Keratinocyte (primary cell): ENCODE data around the gene EXOC4. TPM values are rescaled to one million over a fixed set of nuclear protein-coding genes. Genes with fewer than 3 reads are reported as not detected.

Experiments used
- DNase-seq: peaks from one replicate; pipeline ENCODE4 v3.0.0-alpha.2; 2011; ENCODE audit warnings: low read depth, missing footprints, low spot score
- FAIRE-seq: peaks from 2 replicates; lab custom pipeline; 2011; peaks lifted over from hg19 to GRCh38; lab: Jason Lieb, UNC
- H2AFZ ChIP-seq: 2 replicates; pipeline ENCODE4 v1.6.0; 2012; ENCODE audit warnings: low read length, control low read depth, inconsistent platforms; ENCODE audit not compliant: control insufficient read depth
- H3K27ac ChIP-seq: 2 replicates; pipeline ENCODE4 v1.5.1; 2011; ENCODE audit warnings: low read length; ENCODE audit not compliant: control insufficient read depth, insufficient read depth
- H3K27me3 ChIP-seq: 3 replicates; pipeline ENCODE4 v1.6.0; 2011; ENCODE audit warnings: low read length; ENCODE audit not compliant: control insufficient read depth, insufficient read depth; ENCODE audit errors: extremely low read depth
- H3K36me3 ChIP-seq, 2 experiments: 2 replicates in 1 of 2; 3 replicates in 1 of 2; pipeline ENCODE4 v1.5.1; 2011; ENCODE audit warnings: low read length in 2 of 2, mild to moderate bottlenecking in 1 of 2; ENCODE audit not compliant: control insufficient read depth in 2 of 2, insufficient read depth in 2 of 2; ENCODE audit errors: extremely low read depth in 1 of 2
- H3K4me1 ChIP-seq: 3 replicates; pipeline ENCODE4 v1.5.1; 2011; ENCODE audit warnings: low read length; ENCODE audit not compliant: control insufficient read depth, insufficient read depth; ENCODE audit errors: extremely low read depth
- H3K4me2 ChIP-seq: 3 replicates; pipeline ENCODE4 v1.6.0; 2011; ENCODE audit warnings: low read depth, low read length; ENCODE audit not compliant: control insufficient read depth, insufficient read depth; ENCODE audit errors: extremely low read depth
- H3K4me3 ChIP-seq, 3 experiments: fragments of 200-600 bp in 1 of 3; sonication (generic) in 1 of 3; 2 replicates in 2 of 3; 3 replicates in 1 of 3; pipeline ENCODE4 v1.5.1; 2011 to 2016; ENCODE audit warnings: low read length in 3 of 3, mild to moderate bottlenecking in 3 of 3, control low read depth in 2 of 3, inconsistent platforms in 1 of 3, low read depth in 1 of 3, mixed read lengths in 1 of 3, mixed run types in 1 of 3, moderate library complexity in 1 of 3; ENCODE audit not compliant: control insufficient read depth in 2 of 3, insufficient read depth in 2 of 3; ENCODE audit errors: extremely low read depth in 1 of 3
- H3K79me2 ChIP-seq: 2 replicates; pipeline ENCODE4 v1.6.0; 2012; ENCODE audit warnings: low read length; ENCODE audit not compliant: control insufficient read depth, insufficient read depth
- H3K9ac ChIP-seq: 3 replicates; pipeline ENCODE4 v1.6.0; 2011; ENCODE audit warnings: low read length; ENCODE audit not compliant: control insufficient read depth, insufficient read depth; ENCODE audit errors: extremely low read depth
- H3K9me1 ChIP-seq: 3 replicates; pipeline ENCODE4 v1.6.0; 2011; ENCODE audit warnings: low read length; ENCODE audit not compliant: control insufficient read depth, insufficient read depth; ENCODE audit errors: extremely low read depth
- H3K9me3 ChIP-seq: 2 replicates; pipeline ENCODE4 v1.5.1; 2012; ENCODE audit warnings: low read depth, low read length; ENCODE audit not compliant: control insufficient read depth
- H4K20me1 ChIP-seq: 3 replicates; pipeline ENCODE4 v1.6.0; 2011; ENCODE audit warnings: low read length; ENCODE audit not compliant: control insufficient read depth, insufficient read depth; ENCODE audit errors: extremely low read depth
- CTCF ChIP-seq, 3 experiments: IDR thresholded peaks in 1 of 3; conservative IDR thresholded peaks in 1 of 3; optimal IDR thresholded peaks in 1 of 3; 2 replicates in 2 of 3; 3 replicates in 1 of 3; pipeline versions ENCODE3 to v1.5.1; 2011; ENCODE audit warnings: low read length in 3 of 3, mild to moderate bottlenecking in 3 of 3, moderate library complexity in 2 of 3, control low read depth in 1 of 3, inconsistent platforms in 1 of 3; ENCODE audit not compliant: insufficient read depth in 2 of 3; ENCODE audit errors: extremely low read depth in 1 of 3
- EZH2 ChIP-seq: IDR thresholded peaks from one replicate; pipeline ENCODE4 v1.6.1; 2012; ENCODE audit warnings: inconsistent platforms, mild to moderate bottlenecking, low read length, moderate library complexity
- dilution Hi-C: fragments of 300-500 bp; cut with MboI; formaldehyde crosslinking; loops from one replicate; pipeline ENCODE4 v1.7.0; 2020; ENCODE audit warnings: low sequenced_read_pairs; ENCODE audit not compliant: extremely low pct_ligation_motif_present
- polyA plus RNA-seq, 5 experiments: library from polyadenylated mRNA; depleted of rRNA in 3 of 5; stranded (reverse) in 3 of 5; stranded (forward) in 1 of 5; unstranded in 1 of 5; fragments of >200 nt; gene quantifications; 1 replicate in 1 of 5; 2 replicates in 3 of 5; 3 replicates in 1 of 5; pipeline versions ENCODE4 v1.2.1 to v1.2.3, GENCODE V29; 2011 to 2012; ENCODE audit warnings: missing spikeins in 2 of 5, low read depth in 1 of 5, low replicate concordance in 1 of 5

EXOC4 gene
- polyA plus RNA-seq, 1 donor (not counting 4 experiments of a cell fraction or from before 2014, with no cell fraction given), result 52.6 TPM

- no peak overlapping the region for H2AFZ ChIP-seq
- FAIRE-seq (no peak), DNase-seq (no peak)
- no peak overlapping the region for H3K27ac ChIP-seq
- H3K27me3 ChIP-seq, result no peaks in the 10 kb centered on the region
- H3K9me1 ChIP-seq, result no peaks in the 10 kb centered on the region
- H3K4me1 ChIP-seq, result peaks cover 2% of the 10 kb centered on the region
- H4K20me1 ChIP-seq, result no peaks in the 10 kb centered on the region
- H3K9me3 ChIP-seq, result no peaks in the 10 kb centered on the region
- no peak for TF ChIP-seq CTCF (optimal IDR thresholded peaks at IDR 0.05 in 1 of 3, IDR thresholded peaks at IDR 0.05 in 1 of 3, conservative IDR thresholded peaks at IDR 0.05 in 1 of 3; ENCODE audit: extremely low read depth in 1 of 3, insufficient read depth in 2 of 3, low read length in 3 of 3)
- TF ChIP-seq EZH2, result no peak
- H3K79me2 ChIP-seq, result no peaks in the 10 kb centered on the region
- no peak overlapping the region for H3K4me2 ChIP-seq
- no peak overlapping the region for H3K4me3 ChIP-seq
- no peaks in the 10 kb centered on the region for H3K36me3 ChIP-seq
- H3K9ac ChIP-seq, result no peak overlapping the region
- dilution Hi-C loops, result no loop called here
These were observed 337.9 kb downstream of the EXOC4 start for GRCh38 chr7:133590795-133591194.

- no peak overlapping the region for H3K4me3 ChIP-seq
- H3K9me3 ChIP-seq, result no peaks in the 10 kb centered on the region
- no peak overlapping the region for H3K4me2 ChIP-seq
- H3K4me1 ChIP-seq, result peaks cover 3% of the 10 kb centered on the region
- dilution Hi-C loops, result no loop called here
- no peak for FAIRE-seq
- no peaks in the 10 kb centered on the region for H4K20me1 ChIP-seq
- H3K9ac ChIP-seq, result no peak overlapping the region
- H3K79me2 ChIP-seq, result no peaks in the 10 kb centered on the region
- H3K9me1 ChIP-seq, result no peaks in the 10 kb centered on the region
- H3K27me3 ChIP-seq, result no peaks in the 10 kb centered on the region
- no peak overlapping the region for H2AFZ ChIP-seq
- no peak for DNase-seq
- no peaks in the 10 kb centered on the region for H3K36me3 ChIP-seq
- no peak overlapping the region for H3K27ac ChIP-seq
- TF ChIP-seq CTCF (optimal IDR thresholded peaks at IDR 0.05 in 1 of 3, IDR thresholded peaks at IDR 0.05 in 1 of 3, conservative IDR thresholded peaks at IDR 0.05 in 1 of 3; ENCODE audit: extremely low read depth in 1 of 3, insufficient read depth in 2 of 3, low read length in 3 of 3) (no peak), EZH2 (no peak)
These were observed 338.9 kb downstream of the EXOC4 start for GRCh38 chr7:133591704-133592340.
